GM18511 (cell line): ENCODE results near the gene SNX10.
"Not testable (repeated sequence)": the region's sequence is repeated elsewhere in the genome, so short reads cannot be mapped to it uniquely, and the experiment has no call there.

Experiments
- ATAC-seq: cut with Tn5 transposase; IDR thresholded peaks from one replicate; pipeline ENCODE4 v1.9.1; 2021; ENCODE audit warnings: mild to moderate bottlenecking, moderate library complexity; ENCODE audit not compliant: unreplicated experiment

SNX10 gene

GRCh38 chr7:26291699-26292538 lies at the start of gene SNX10:
SNX10 (plus strand) TSS chr7:26291862; CDS start chr7:26346443, 54,581 bp downstream.
- peak; percentile 76 for ATAC-seq

- ATAC-seq: no peak
These were observed 46.5 kb upstream of the SNX10 start for GRCh38 chr7:26245150-26245549.

GRCh38 chr7:26250239-26250638 lies 41.4 kb upstream of the SNX10 start:
- ATAC-seq: no peak

- ATAC-seq: not testable (repeated sequence)
These were observed 29.8 kb upstream of the SNX10 start for GRCh38 chr7:26261866-26262265.

GRCh38 chr7:26265065-26265464 lies 26.6 kb upstream of the SNX10 start:
- no peak for ATAC-seq

- ATAC-seq: no peak
These were observed 26.1 kb upstream of the SNX10 start for GRCh38 chr7:26265499-26266075.

GRCh38 chr7:26267601-26268166 lies 24.0 kb upstream of the SNX10 start:
- ATAC-seq: no peak

GRCh38 chr7:26275213-26275612 lies 16.4 kb upstream of the SNX10 start:
- ATAC-seq: no peak

GRCh38 chr7:26278770-26279169 lies 12.9 kb upstream of the SNX10 start:
- peak; percentile 52 for ATAC-seq

GRCh38 chr7:26279405-26279804 lies 12.3 kb upstream of the SNX10 start:
- ATAC-seq: peak; percentile 66

GRCh38 chr7:26280097-26280496 lies 11.6 kb upstream of the SNX10 start:
- ATAC-seq: no peak

- no peak for ATAC-seq
These were observed 10.9 kb upstream of the SNX10 start for GRCh38 chr7:26280723-26281122.

GRCh38 chr7:26284477-26284876 lies 7.2 kb upstream of the SNX10 start:
- ATAC-seq: no peak

GRCh38 chr7:26284995-26285632 lies 6.5 kb upstream of the SNX10 start:
- ATAC-seq: no peak

- no peak for ATAC-seq
These were observed 5.5 kb upstream of the SNX10 start for GRCh38 chr7:26286157-26286556.

GRCh38 chr7:26288126-26288525 lies 3.5 kb upstream of the SNX10 start:
- not testable (repeated sequence) for ATAC-seq

- ATAC-seq: no peak
These were observed 411 bp upstream of the SNX10 start for GRCh38 chr7:26291251-26291650.

- ATAC-seq: no peak
These were observed 1.3 kb downstream of the SNX10 start for GRCh38 chr7:26292768-26293560.

GRCh38 chr7:26293569-26294308 lies 2.1 kb downstream of the SNX10 start:
- ATAC-seq: peak; percentile 77

GRCh38 chr7:26295015-26295414 lies 3.4 kb downstream of the SNX10 start:
- ATAC-seq: no peak
